ENCODE measurements around the gene FBXW4. TPM values are rescaled to one million over a fixed set of nuclear protein-coding genes. Genes with fewer than 3 reads are reported as not detected.

Gene FBXW4
- total and polyA plus RNA-seq, 12 donors, result 34.4 to 81.7 (median 58.0) TPM

GRCh38 chr10:101672536-101672935 lies 22.4 kb downstream of the FBXW4 start:
- H3K27me3 ChIP-seq, result no peaks in the 10 kb centered on the region
- H3K4me3 ChIP-seq, result no peak overlapping the region
- peaks cover 0 to 68% of the 10 kb centered on the region in 2 donors for H3K36me3 ChIP-seq (replicated peaks in 1 of 2)
- H3K27ac ChIP-seq, result no peak overlapping the region
- no peaks in the 10 kb centered on the region for H3K4me1 ChIP-seq (replicated peaks in 1 of 2)
- TF ChIP-seq, protein P1, sequence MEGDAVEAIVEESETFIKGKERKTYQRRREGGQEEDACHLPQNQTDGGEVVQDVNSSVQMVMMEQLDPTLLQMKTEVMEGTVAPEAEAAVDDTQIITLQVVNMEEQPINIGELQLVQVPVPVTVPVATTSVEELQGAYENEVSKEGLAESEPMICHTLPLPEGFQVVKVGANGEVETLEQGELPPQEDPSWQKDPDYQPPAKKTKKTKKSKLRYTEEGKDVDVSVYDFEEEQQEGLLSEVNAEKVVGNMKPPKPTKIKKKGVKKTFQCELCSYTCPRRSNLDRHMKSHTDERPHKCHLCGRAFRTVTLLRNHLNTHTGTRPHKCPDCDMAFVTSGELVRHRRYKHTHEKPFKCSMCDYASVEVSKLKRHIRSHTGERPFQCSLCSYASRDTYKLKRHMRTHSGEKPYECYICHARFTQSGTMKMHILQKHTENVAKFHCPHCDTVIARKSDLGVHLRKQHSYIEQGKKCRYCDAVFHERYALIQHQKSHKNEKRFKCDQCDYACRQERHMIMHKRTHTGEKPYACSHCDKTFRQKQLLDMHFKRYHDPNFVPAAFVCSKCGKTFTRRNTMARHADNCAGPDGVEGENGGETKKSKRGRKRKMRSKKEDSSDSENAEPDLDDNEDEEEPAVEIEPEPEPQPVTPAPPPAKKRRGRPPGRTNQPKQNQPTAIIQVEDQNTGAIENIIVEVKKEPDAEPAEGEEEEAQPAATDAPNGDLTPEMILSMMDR (IDR thresholded peaks at IDR 0.05), result no peak
- no peak for TF ChIP-seq POLR2A (IDR thresholded peaks at IDR 0.05)
- peaks cover 0 to 5% (median 0%) of the 10 kb centered on the region in 3 donors for H3K9me3 ChIP-seq (replicated peaks in 1 of 3)
- WGBS, 4 donors, result 82 to 94% (median 89%) methylated on average over 6 of the region's 6 CpGs
- no peak for DNase-seq
- intact Hi-C loops (cut with DNase I), result no loop called here

- Histone ChIP-seq H3K4me3 (no peak overlapping the region), H3K27ac (no peak overlapping the region), H3K9me3 (replicated peaks in 1 of 3) (no peaks in the 10 kb centered on the region), H3K27me3 (no peaks in the 10 kb centered on the region), H3K4me1 (replicated peaks in 1 of 2) (no peaks in the 10 kb centered on the region), H3K36me3 (replicated peaks in 1 of 2) (peaks cover 0 to 70% of the 10 kb centered on the region in 2 donors)
- intact Hi-C loops (cut with DNase I), result no loop called here
- DNase-seq, result no peak
- TF ChIP-seq, protein P1 (IDR thresholded peaks at IDR 0.05), result no peak
- no peak for TF ChIP-seq POLR2A (IDR thresholded peaks at IDR 0.05)
- WGBS, 4 donors, result 94 to 100% (median 98%) methylated on average over 1 of the region's 1 CpG
Measured at GRCh38 chr10:101671453-101671852, 23.5 kb downstream of the FBXW4 start.

- TF ChIP-seq, protein P1 (IDR thresholded peaks at IDR 0.05), result no peak
- TF ChIP-seq POLR2A (IDR thresholded peaks at IDR 0.05), result no peak
- H3K9me3 ChIP-seq (replicated peaks in 1 of 3), result no peaks in the 10 kb centered on the region
- no peaks in the 10 kb centered on the region for H3K27me3 ChIP-seq
- H3K36me3 ChIP-seq (replicated peaks in 1 of 2), result peaks cover 0 to 78% of the 10 kb centered on the region in 2 donors
- DNase-seq, result no peak
- H3K4me1 ChIP-seq (replicated peaks in 1 of 2), result no peaks in the 10 kb centered on the region
- H3K27ac ChIP-seq, result no peak overlapping the region
- intact Hi-C loops (cut with DNase I), result no loop called here
- H3K4me3 ChIP-seq, result no peak overlapping the region
Measured at GRCh38 chr10:101670635-101671034, 24.3 kb downstream of the FBXW4 start.

- intact Hi-C loops (cut with DNase I), result no loop called here
- Histone ChIP-seq H3K27me3 (no peaks in the 10 kb centered on the region), H3K27ac (no peak overlapping the region), H3K9me3 (replicated peaks in 1 of 3) (no peaks in the 10 kb centered on the region), H3K4me1 (replicated peaks in 1 of 2) (no peaks in the 10 kb centered on the region), H3K36me3 (replicated peaks in 1 of 2) (peaks cover 0 to 77% of the 10 kb centered on the region in 2 donors), H3K4me3 (no peak overlapping the region)
- DNase-seq, result no peak
- 95 to 100% (median 97%) methylated on average over 2 of the region's 2 CpGs for WGBS, 4 donors
- TF ChIP-seq POLR2A (IDR thresholded peaks at IDR 0.05), result no peak
- TF ChIP-seq, protein P1 (IDR thresholded peaks at IDR 0.05), result no peak
Measured at GRCh38 chr10:101669181-101669580, 25.8 kb downstream of the FBXW4 start.
